Liver (tissue), 9 donors: Measurements from ENCODE around the gene RAB17. TPM values are rescaled to one million over a fixed set of nuclear protein-coding genes. Genes with fewer than 3 reads are reported as not detected.

Experiments
- DNase-seq: peaks from one replicate; pipeline ENCODE4 v3.0.0-alpha.2; 2017; ENCODE audit warnings: low spot score
- H3K27ac ChIP-seq, 2 donors: one replicate each; pipeline ENCODE4 v1.7.0; 2013; ENCODE audit warnings: inconsistent platforms in 2 of 2, low read length in 2 of 2, control low read depth in 1 of 2, low read depth in 1 of 2, mild to moderate bottlenecking in 1 of 2
- H3K27me3 ChIP-seq, 4 donors: one replicate each; pipeline versions ENCODE4 v1.6.1 to v1.7.0; 2013; ENCODE audit warnings: low read length in 3 of 4, inconsistent platforms in 1 of 4, mild to moderate bottlenecking in 1 of 4, moderate library complexity in 1 of 4; ENCODE audit not compliant: control insufficient read depth in 4 of 4, insufficient read depth in 4 of 4
- H3K36me3 ChIP-seq, 4 donors: one replicate each; pipeline versions ENCODE4 v1.6.1 to v1.7.0; 2013; ENCODE audit warnings: low read length in 3 of 4, mild to moderate bottlenecking in 3 of 4, low read depth in 1 of 4, moderate library complexity in 1 of 4; ENCODE audit not compliant: control insufficient read depth in 4 of 4, insufficient read depth in 3 of 4
- H3K4me1 ChIP-seq, 4 donors: one replicate each; pipeline versions ENCODE4 v1.6.1 to v1.7.0; 2013; ENCODE audit warnings: low read length in 3 of 4, mild to moderate bottlenecking in 3 of 4, moderate library complexity in 1 of 4; ENCODE audit not compliant: control insufficient read depth in 4 of 4, insufficient read depth in 4 of 4
- H3K4me3 ChIP-seq, 3 donors: one replicate each; pipeline versions ENCODE4 v1.6.1 to v1.7.0; 2013; ENCODE audit warnings: low read length in 3 of 3, control low read depth in 1 of 3, low read depth in 1 of 3, mild to moderate bottlenecking in 1 of 3
- H3K9ac ChIP-seq, 2 donors: one replicate each; pipeline ENCODE4 v1.7.0; 2013; ENCODE audit warnings: low read length in 2 of 2, mild to moderate bottlenecking in 2 of 2, moderate library complexity in 2 of 2, control low read depth in 1 of 2, low read depth in 1 of 2
- H3K9me3 ChIP-seq, 4 donors: one replicate each; pipeline versions ENCODE4 v1.6.1 to v1.7.0; 2013; ENCODE audit warnings: low read length in 3 of 4; ENCODE audit not compliant: control insufficient read depth in 4 of 4
- ATF3 ChIP-seq: IDR thresholded peaks from 2 replicates; pipeline ENCODE4 v1.6.1; 2016; ENCODE audit warnings: antibody characterized with exemption
- CTCF ChIP-seq: fragments of 150-350 bp; IDR thresholded peaks from 2 replicates; pipeline ENCODE4 v1.5.1; 2017; ENCODE audit warnings: improper control_type of control experiment, low read depth, low read length; ENCODE audit not compliant: missing input control
- EGR1 ChIP-seq, 2 donors: IDR thresholded peaks; 2 replicates each; pipeline ENCODE4 v1.6.1; 2016 to 2018; ENCODE audit warnings: antibody characterized with exemption in 2 of 2, low read depth in 2 of 2
- FOXA1 ChIP-seq: IDR thresholded peaks from 2 replicates; pipeline ENCODE4 v1.6.1; 2016; ENCODE audit warnings: antibody characterized with exemption
- FOXA2 ChIP-seq: IDR thresholded peaks from 2 replicates; pipeline ENCODE4 v1.6.1; 2016; ENCODE audit warnings: antibody characterized with exemption
- GABPA ChIP-seq, 2 donors: IDR thresholded peaks in 1 of 2; conservative IDR thresholded peaks in 1 of 2; 2 replicates each; pipeline ENCODE4 v1.6.1; 2016; ENCODE audit warnings: antibody characterized with exemption in 2 of 2, mild to moderate bottlenecking in 1 of 2, moderate library complexity in 1 of 2
- HNF4A ChIP-seq, 2 donors: conservative IDR thresholded peaks; 2 replicates each; pipeline ENCODE4 v1.6.1; 2016; ENCODE audit warnings: antibody characterized with exemption in 2 of 2, mild to moderate bottlenecking in 2 of 2
- HNF4G ChIP-seq: IDR thresholded peaks from 2 replicates; pipeline ENCODE4 v1.6.1; 2016; ENCODE audit warnings: antibody characterized with exemption
- JUND ChIP-seq, 2 donors: IDR thresholded peaks; 2 replicates each; pipeline ENCODE4 v1.6.1; 2016; ENCODE audit warnings: antibody characterized with exemption in 2 of 2
- MAX ChIP-seq: IDR thresholded peaks from 2 replicates; pipeline ENCODE4 v1.6.1; 2016; ENCODE audit warnings: antibody characterized with exemption
- NR2F2 ChIP-seq: IDR thresholded peaks from 2 replicates; pipeline ENCODE4 v1.6.1; 2016; ENCODE audit warnings: antibody characterized with exemption
- RAD21 ChIP-seq, 2 donors: IDR thresholded peaks; 2 replicates each; pipeline ENCODE4 v1.6.1; 2016; ENCODE audit warnings: antibody characterized with exemption in 2 of 2, mild to moderate bottlenecking in 2 of 2
- REST ChIP-seq: IDR thresholded peaks from 2 replicates; pipeline ENCODE4 v1.6.1; 2016; ENCODE audit warnings: antibody characterized with exemption, mild to moderate bottlenecking
- RXRA ChIP-seq, 2 donors: IDR thresholded peaks; 2 replicates each; pipeline ENCODE4 v1.6.1; 2017 to 2018; ENCODE audit warnings: antibody characterized with exemption in 2 of 2, mild to moderate bottlenecking in 1 of 2
- SP1 ChIP-seq: IDR thresholded peaks from 2 replicates; pipeline ENCODE4 v1.6.1; 2018; ENCODE audit warnings: antibody characterized with exemption, mild to moderate bottlenecking
- TAF1 ChIP-seq: conservative IDR thresholded peaks from 2 replicates; pipeline ENCODE4 v1.6.1; 2016; ENCODE audit warnings: antibody characterized with exemption, mild to moderate bottlenecking
- YY1 ChIP-seq: IDR thresholded peaks from 2 replicates; pipeline ENCODE4 v1.6.1; 2016; ENCODE audit warnings: antibody characterized with exemption, mild to moderate bottlenecking
- ZBTB33 ChIP-seq: IDR thresholded peaks from 2 replicates; pipeline ENCODE4 v1.6.1; 2016; ENCODE audit warnings: antibody characterized with exemption
- WGBS: extraction: QIAGEN DNeasy Blood & Tissue Kit; methylation state at CpG from one replicate; pipeline ENCODE4 v1.1.7; 2013; 5-methylcytosine and 5-hydroxymethylcytosine counted together
- polyA plus RNA-seq, 2 donors: library from polyadenylated mRNA; stranded (reverse) in 1 of 2; unstranded in 1 of 2; fragments of 200-250 nt in 1 of 2; fragments of >200 nt in 1 of 2; fragmentation: Nextera tagmentation in 1 of 2; extraction: Ambion mirVana in 1 of 2; gene quantifications; one replicate each; pipeline versions ENCODE4 v1.2.1 to v1.2.3, GENCODE V29; 2013 to 2015
- total RNA-seq, 2 donors: library from RNA; depleted of rRNA; stranded (reverse); fragments of >200 nt; gene quantifications; one replicate each; pipeline ENCODE4 v1.2.3, GENCODE V29; 2014
- donor health status: healthy.
- donor health status: healthy.
- donor health status: healthy.
- donor health status: healthy.
- donor health status: healthy.

RAB17 gene
- total and polyA plus RNA-seq, 4 donors = 17.8 to 96.5 (median 74.9) TPM

GRCh38 chr2:237581751-237582746 lies 8.5 kb downstream of the RAB17 start:
- 22% methylated on average over 25 of the region's 25 CpGs for WGBS
- Histone ChIP-seq H3K4me3 (no peak overlapping the region), H3K9me3 (no peaks in the 10 kb centered on the region), H3K27me3 (no peaks in the 10 kb centered on the region), H3K9ac (no peak overlapping the region), H3K36me3 (peaks cover 2 to 16% (median 8%) of the 10 kb centered on the region in 4 donors), H3K27ac (peak overlapping the region; percentile 72 to 84), H3K4me1 (peaks cover 7 to 54% (median 42%) of the 10 kb centered on the region in 4 donors)
- TF ChIP-seq RXRA (IDR thresholded peaks at IDR 0.05) (peak; percentile 88 to 90), HNF4A (conservative IDR thresholded peaks at IDR 0.05) (peak; percentile 45 to 57), SP1 (peak; percentile 69), YY1 (peak; percentile 58), NR2F2 (peak; percentile 58), GABPA (IDR thresholded peaks at IDR 0.05 in 1 of 2, conservative IDR thresholded peaks at IDR 0.05 in 1 of 2) (no peak), REST (peak; percentile 72), FOXA1 (peak; percentile 15), ATF3 (peak; percentile 18), RAD21 (IDR thresholded peaks at IDR 0.05) (peak; percentile 78 to 79), CTCF (peak; percentile 41), MAX (no peak), TAF1 (peak; percentile 61), ZBTB33 (no peak), HNF4G (peak; percentile 5), FOXA2 (peak; percentile 37), EGR1 (IDR thresholded peaks at IDR 0.05; ENCODE audit: low read depth in 2 of 2) (no peak), JUND (IDR thresholded peaks at IDR 0.05) (no peak)
- peak; percentile 38 for DNase-seq
